ENCODE results near the gene VWA3A.
"Not testable (repeated sequence)": the region's sequence is repeated elsewhere in the genome, so short reads cannot be mapped to it uniquely, and the experiment has no call there.

The VWA3A gene

GRCh38 chr16:22092143-22092933 is at the start of gene VWA3A:
VWA3A (plus strand) TSS chr16:22092541; CDS start chr16:22092638, 97 bp downstream.
- no peak within 1 kb of the TSS for H3K4me3 ChIP-seq (ENCODE audit: low read depth, low read length)

DNA sequence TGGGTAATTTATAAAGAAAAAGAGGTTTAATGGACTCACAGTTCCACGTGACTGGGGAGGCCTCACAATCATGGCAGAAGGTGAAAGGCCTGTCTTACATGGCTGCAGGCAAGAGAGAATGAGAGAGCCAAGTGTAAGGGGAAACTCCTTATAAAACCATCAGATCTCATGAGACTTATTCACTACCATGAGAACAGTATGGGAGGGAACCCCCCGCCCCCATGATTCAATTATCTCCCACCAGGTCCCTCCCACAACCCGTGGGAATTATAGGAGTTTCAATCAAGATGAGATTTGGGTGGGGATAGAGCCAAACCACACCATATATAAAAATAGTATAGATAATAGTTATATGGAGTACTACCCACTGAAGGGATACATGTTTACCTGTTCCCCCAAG is 48.5 kb upstream of the VWA3A start:
- H3K4me3 ChIP-seq (ENCODE audit: low read depth, low read length): not testable (repeated sequence)

DNA sequence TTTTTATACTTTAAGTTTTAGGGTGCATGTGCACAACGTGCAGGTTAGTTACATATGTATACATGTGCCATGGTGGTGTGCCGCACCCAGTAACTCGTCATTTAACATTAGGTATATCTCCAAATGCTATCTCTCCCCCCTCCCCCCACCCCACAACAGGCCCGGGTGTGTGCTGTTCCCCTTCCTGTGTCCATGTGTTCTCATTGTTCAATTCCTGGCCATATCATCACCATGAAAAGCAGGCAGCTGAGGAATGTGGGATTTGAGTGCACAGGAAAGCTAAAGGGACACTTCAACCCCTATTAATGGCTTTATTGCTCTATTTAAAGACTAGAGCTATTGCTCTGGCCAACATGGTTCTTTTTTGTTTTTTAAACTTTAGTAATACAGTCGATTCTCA is 46.5 kb upstream of the VWA3A start:
- H3K4me3 ChIP-seq (ENCODE audit: low read depth, low read length): not testable (repeated sequence)

GRCh38 chr16:22050963-22051362 is 41.4 kb upstream of the VWA3A start:
- H3K4me3 ChIP-seq (ENCODE audit: low read depth, low read length): no peak overlapping the region

- no peak overlapping the region for H3K4me3 ChIP-seq (ENCODE audit: low read depth, low read length)
Measured at GRCh38 chr16:22052980-22053379, 39.4 kb upstream of the VWA3A start.

GRCh38 chr16:22053921-22054341 is 38.4 kb upstream of the VWA3A start:
- no peak overlapping the region for H3K4me3 ChIP-seq (ENCODE audit: low read depth, low read length)

DNA sequence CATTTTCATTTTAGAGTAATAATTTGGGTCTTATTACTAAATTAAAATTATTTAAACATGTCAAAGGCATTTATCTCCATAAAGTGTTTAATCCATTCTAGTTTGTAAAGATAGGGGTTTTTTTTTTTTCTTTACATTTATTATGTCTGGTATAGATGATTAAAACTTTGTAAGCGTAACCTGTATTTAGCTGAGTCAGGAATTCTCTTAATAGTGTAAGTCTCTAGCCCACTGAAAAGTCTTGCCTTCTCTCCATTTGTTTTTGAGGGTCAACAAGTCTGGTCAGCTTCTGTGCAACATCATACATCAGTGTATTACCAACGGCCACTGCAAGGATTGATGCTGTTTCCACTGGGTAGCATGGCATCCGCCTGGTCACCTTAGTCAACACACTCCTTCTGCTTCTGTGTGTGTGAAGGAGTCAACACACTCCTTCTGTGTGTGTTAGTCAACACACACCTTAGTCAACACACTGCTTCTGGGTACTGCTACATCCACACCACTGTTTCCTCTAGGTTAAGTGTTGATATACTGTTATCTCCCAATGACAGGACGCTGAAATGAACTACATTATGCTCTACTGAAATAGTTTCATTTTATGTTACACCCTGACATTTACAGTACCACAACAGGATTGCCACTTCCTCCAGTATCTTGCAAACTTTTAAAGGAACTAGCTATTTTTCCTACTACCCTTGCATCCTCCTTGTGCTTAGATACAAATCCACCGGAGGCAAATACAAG is 37.3 kb upstream of the VWA3A start:
- H3K4me3 ChIP-seq (ENCODE audit: low read depth, low read length): no peak overlapping the region

DNA sequence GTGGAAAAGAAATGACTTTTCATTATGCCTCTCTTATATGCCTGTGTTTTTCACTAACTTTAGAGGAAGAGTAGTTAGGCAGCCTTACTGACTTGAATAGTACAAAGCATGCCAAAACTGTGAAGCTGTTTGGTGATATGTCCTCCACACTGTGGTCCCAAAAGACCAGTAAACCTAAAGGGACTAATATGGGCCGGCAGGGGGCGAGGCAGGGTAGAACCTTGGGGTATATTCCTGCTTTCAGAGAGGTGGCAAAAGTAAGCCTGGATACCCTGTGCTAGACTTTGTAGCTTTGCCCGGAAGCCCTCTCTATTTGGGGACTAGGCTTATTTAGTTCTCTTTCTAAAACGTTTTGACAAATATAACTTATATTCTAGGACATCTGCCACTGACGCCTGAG is 36.5 kb upstream of the VWA3A start:
- no peak overlapping the region for H3K4me3 ChIP-seq (ENCODE audit: low read depth, low read length)

DNA sequence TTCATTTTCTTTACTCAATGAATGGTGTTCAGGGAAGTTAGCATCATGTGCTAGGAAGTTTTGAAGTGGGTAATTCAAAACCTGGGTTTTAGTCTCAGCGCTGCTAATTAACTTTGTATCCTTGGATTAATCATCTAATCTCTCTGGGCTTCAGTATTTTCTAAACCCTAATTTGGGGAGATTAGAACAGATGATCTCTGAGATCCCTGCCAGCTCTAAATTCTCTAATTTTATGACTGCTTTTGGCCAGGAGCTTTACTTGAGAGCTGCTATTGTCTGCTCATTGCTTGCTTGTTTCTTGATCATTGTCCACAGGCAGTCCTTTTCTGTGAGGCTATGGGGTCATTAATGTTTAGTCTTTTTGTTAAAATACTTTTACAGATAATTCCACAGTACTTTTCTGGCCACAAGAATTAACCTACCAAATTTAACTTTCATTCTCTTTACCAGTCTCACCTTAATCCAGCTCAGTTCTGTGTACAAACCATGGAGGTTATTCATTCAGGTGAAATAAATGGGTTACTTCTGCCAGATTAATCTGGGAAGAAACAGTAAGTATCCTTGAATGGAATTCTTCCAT is 28.4 kb upstream of the VWA3A start:
- no peak overlapping the region for H3K4me3 ChIP-seq (ENCODE audit: low read depth, low read length)

- no peak overlapping the region for H3K4me3 ChIP-seq (ENCODE audit: low read depth, low read length)
Measured at GRCh38 chr16:22065252-22065651, 27.1 kb upstream of the VWA3A start.

DNA sequence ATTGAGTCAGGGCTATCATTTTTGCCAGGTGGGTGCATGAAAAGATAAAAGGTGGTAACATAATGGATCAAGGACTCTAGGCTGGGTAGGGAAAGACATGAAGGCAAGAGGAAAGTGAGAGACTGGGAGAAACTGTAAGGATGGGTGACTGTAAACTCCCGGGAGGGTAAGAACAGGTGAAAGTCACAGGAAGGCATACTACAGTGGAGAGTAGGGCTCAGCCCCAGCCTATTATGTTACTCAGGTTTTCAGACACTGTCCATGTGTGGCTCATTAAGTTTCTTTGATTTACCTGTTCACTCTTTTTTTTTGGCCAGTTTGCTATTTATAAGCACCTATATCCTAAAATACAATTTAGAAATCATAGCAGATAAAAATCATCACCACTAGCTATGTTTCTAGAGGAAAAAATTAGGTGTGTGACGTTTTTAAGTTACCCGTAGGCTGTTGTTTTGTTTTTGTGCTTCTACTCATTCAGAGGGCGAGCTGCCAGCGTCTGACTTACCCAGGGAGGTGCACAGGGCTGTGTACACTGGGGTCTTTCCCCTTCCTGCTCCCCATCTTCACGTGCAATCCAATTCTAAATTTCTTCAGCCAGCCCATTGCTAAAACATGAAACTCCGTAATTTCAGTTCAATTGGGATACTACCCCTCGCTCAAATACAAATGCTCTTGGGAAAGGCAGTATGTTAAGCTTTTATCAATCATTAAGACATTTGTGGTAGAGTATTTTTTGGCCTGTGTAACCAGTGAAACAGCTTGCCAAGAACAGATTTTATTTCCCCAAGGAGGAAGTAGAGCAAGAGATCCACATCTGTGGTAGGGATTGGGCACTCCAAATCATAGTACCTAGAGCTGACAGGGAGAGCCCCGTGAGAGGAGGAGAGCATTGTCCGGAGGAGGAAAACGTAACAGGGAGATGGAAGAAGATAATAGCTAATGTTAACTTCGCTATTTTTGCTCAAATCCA is 21.7 kb upstream of the VWA3A start:
- no peak overlapping the region for H3K4me3 ChIP-seq (ENCODE audit: low read depth, low read length)

GRCh38 chr16:22071331-22071910 is 20.9 kb upstream of the VWA3A start:
- H3K4me3 ChIP-seq (ENCODE audit: low read depth, low read length): no peak overlapping the region

- no peak overlapping the region for H3K4me3 ChIP-seq (ENCODE audit: low read depth, low read length)
Measured at GRCh38 chr16:22073350-22073749, 19.0 kb upstream of the VWA3A start.

GRCh38 chr16:22075043-22075757 is 17.1 kb upstream of the VWA3A start:
- no peak overlapping the region for H3K4me3 ChIP-seq (ENCODE audit: low read depth, low read length)

GRCh38 chr16:22075776-22076175 is 16.6 kb upstream of the VWA3A start:
- H3K4me3 ChIP-seq (ENCODE audit: low read depth, low read length): no peak overlapping the region

DNA sequence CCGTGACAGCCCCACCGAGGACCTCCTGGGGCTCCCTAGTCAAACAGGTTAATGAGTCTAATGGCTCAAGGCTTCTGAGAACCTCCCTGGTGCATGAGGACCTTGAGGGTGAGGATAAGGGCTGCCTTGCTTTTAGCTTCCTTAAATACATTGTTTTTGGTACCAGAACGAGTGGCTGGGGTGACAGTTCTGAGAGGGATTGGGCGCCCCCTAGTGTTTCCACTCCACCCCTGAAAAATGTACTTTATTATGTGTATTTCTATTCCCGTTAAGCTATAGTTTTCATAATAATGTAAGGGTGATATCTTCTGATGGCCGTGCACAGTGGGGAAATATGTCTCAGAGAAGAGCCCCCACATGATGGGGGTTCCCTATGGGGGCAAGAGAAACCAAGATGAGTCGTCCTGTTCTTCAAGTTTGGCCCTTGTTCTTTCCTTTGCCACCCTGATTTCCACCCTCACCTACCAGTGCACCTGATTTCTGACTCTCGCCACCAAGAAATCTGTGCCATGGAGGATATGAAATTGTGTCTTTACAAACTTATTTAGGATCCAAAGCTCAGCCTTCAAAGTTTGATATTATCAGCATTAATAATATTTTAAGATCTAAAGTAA is 14.5 kb upstream of the VWA3A start:
- H3K4me3 ChIP-seq (ENCODE audit: low read depth, low read length): no peak overlapping the region

DNA sequence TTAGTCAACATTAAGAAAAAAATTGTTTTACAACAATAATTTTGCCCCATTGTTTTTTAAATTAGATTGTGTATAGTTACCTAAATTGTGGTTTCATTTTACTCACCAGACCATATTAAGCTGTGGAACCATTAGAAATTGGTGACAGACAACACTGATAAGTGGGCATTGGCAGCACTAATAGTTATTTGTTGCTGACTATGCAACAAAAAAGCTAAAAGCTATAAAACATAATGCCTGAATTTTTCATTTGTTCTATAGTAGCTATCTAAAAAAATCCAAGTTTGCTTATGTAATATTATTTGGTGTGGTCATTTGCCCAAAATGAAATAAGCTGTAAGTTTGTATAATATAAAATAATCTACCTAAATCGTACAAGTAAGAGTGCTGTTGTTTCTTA is 13.7 kb upstream of the VWA3A start:
- H3K4me3 ChIP-seq (ENCODE audit: low read depth, low read length): no peak overlapping the region

- no peak overlapping the region for H3K4me3 ChIP-seq (ENCODE audit: low read depth, low read length)
Measured at GRCh38 chr16:22081050-22081449, 11.3 kb upstream of the VWA3A start.

GRCh38 chr16:22086440-22086839 is 5.9 kb upstream of the VWA3A start:
- no peak overlapping the region for H3K4me3 ChIP-seq (ENCODE audit: low read depth, low read length)
